ENCODE data around the gene SANBR. TPM values are rescaled to one million over a fixed set of nuclear protein-coding genes. Genes with fewer than 3 reads are reported as not detected.

SANBR gene
- total RNA-seq, 3 donors from 2014 or later, result 9.9 to 15.2 (median 14.9) TPM

GRCh38 chr2:61090386-61090921 is 24.8 kb downstream of the SANBR start:
- ATAC-seq, result no peak
- TF ChIP-seq CTCF (IDR thresholded peaks at IDR 0.05), result no peak
- DNase-seq, result no peak
- Histone ChIP-seq H3K4me1 (ENCODE audit: low read depth) (no peaks in the 10 kb centered on the region), H3K36me3 (ENCODE audit: low read depth) (no peaks in the 10 kb centered on the region), H3K9me3 (no peaks in the 10 kb centered on the region), H3K4me3 (no peak overlapping the region)
- intact Hi-C loops (cut with DNase I, micrococcal nuclease), result no loop called here

- H3K9me3 ChIP-seq, result no peaks in the 10 kb centered on the region
- no peak for ATAC-seq
- no peak for TF ChIP-seq CTCF (IDR thresholded peaks at IDR 0.05)
- H3K4me3 ChIP-seq, result no peak overlapping the region
- H3K36me3 ChIP-seq (ENCODE audit: low read depth), result no peaks in the 10 kb centered on the region
- no peak for DNase-seq
- intact Hi-C loops (cut with DNase I, micrococcal nuclease), result no loop called here
- no peaks in the 10 kb centered on the region for H3K4me1 ChIP-seq (ENCODE audit: low read depth)
Observed at GRCh38 chr2:61091485-61091884, 25.8 kb downstream of the SANBR start.

- intact Hi-C loops (cut with DNase I, micrococcal nuclease), result no loop called here
- ATAC-seq (no peak), DNase-seq (no peak)
- Histone ChIP-seq H3K4me1 (ENCODE audit: low read depth) (no peaks in the 10 kb centered on the region), H3K36me3 (ENCODE audit: low read depth) (no peaks in the 10 kb centered on the region), H3K4me3 (no peak overlapping the region), H3K9me3 (no peaks in the 10 kb centered on the region)
- TF ChIP-seq CTCF (IDR thresholded peaks at IDR 0.05), result no peak
Observed at GRCh38 chr2:61096438-61096837, 30.8 kb downstream of the SANBR start.

GRCh38 chr2:61100801-61101200 is 35.1 kb downstream of the SANBR start:
- Histone ChIP-seq H3K36me3 (ENCODE audit: low read depth) (no peaks in the 10 kb centered on the region), H3K4me3 (no peak overlapping the region)
- intact Hi-C loops (cut with DNase I, micrococcal nuclease), result no loop called here

GRCh38 chr2:61109291-61109690 is 43.6 kb downstream of the SANBR start:
- TF ChIP-seq CTCF (IDR thresholded peaks at IDR 0.05), result no peak
- intact Hi-C loops (cut with DNase I, micrococcal nuclease), result no loop called here
- H3K9me3 ChIP-seq, result no peaks in the 10 kb centered on the region
- H3K36me3 ChIP-seq (ENCODE audit: low read depth), result no peaks in the 10 kb centered on the region
- DNase-seq (no peak), ATAC-seq (no peak)
- no peaks in the 10 kb centered on the region for H3K4me1 ChIP-seq (ENCODE audit: low read depth)
- no peak overlapping the region for H3K4me3 ChIP-seq

More at GRCh38 chr2:61100801-61101200, 35.1 kb downstream of the SANBR start:
- TF ChIP-seq CTCF (IDR thresholded peaks at IDR 0.05), result no peak
- DNase-seq (no peak), ATAC-seq (no peak)
- Histone ChIP-seq H3K9me3 (no peaks in the 10 kb centered on the region), H3K4me1 (ENCODE audit: low read depth) (no peaks in the 10 kb centered on the region)

GRCh38 chr2:61111708-61112107 is 46.0 kb downstream of the SANBR start:
- no peak for ATAC-seq
- intact Hi-C loops (cut with DNase I, micrococcal nuclease), result no loop called here
- no peaks in the 10 kb centered on the region for H3K4me1 ChIP-seq (ENCODE audit: low read depth)
- no peaks in the 10 kb centered on the region for H3K9me3 ChIP-seq
- no peak for DNase-seq
- H3K36me3 ChIP-seq (ENCODE audit: low read depth), result no peaks in the 10 kb centered on the region
- no peak overlapping the region for H3K4me3 ChIP-seq
- TF ChIP-seq CTCF (IDR thresholded peaks at IDR 0.05), result no peak

Data from mucosa of descending colon (tissue), 3 donors.